ENCODE measurements around the gene TBX21. TPM values are rescaled to one million over a fixed set of nuclear protein-coding genes. Genes with fewer than 3 reads are reported as not detected.
A peak's percentile ranks its signal among the peaks of the same experiment; 100 is the strongest.

TBX21 gene
- total RNA-seq, 1 experiment from 2014 or later, result not detected

- H3K4me3 ChIP-seq (ENCODE audit: low read length), result no peak overlapping the region
- ChIA-PET POLR2A (ENCODE audit: unreplicated experiment) (no interaction called here), CTCF (no interaction called here)
- no peaks in the 10 kb centered on the region for H3F3A ChIP-seq (ENCODE audit: low read length, unreplicated experiment)
- TF ChIP-seq EZH2phosphoT487 (IDR thresholded peaks at IDR 0.05; ENCODE audit: borderline replicate concordance, low read length) (no peak), EZH2 (IDR thresholded peaks at IDR 0.05; ENCODE audit: low read length, unreplicated experiment) (no peak)
- TF ChIP-seq, protein P1, sequence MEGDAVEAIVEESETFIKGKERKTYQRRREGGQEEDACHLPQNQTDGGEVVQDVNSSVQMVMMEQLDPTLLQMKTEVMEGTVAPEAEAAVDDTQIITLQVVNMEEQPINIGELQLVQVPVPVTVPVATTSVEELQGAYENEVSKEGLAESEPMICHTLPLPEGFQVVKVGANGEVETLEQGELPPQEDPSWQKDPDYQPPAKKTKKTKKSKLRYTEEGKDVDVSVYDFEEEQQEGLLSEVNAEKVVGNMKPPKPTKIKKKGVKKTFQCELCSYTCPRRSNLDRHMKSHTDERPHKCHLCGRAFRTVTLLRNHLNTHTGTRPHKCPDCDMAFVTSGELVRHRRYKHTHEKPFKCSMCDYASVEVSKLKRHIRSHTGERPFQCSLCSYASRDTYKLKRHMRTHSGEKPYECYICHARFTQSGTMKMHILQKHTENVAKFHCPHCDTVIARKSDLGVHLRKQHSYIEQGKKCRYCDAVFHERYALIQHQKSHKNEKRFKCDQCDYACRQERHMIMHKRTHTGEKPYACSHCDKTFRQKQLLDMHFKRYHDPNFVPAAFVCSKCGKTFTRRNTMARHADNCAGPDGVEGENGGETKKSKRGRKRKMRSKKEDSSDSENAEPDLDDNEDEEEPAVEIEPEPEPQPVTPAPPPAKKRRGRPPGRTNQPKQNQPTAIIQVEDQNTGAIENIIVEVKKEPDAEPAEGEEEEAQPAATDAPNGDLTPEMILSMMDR (conservative IDR thresholded peaks at IDR 0.05; ENCODE audit: low read depth, low read length), result peak; percentile 54
- peaks cover 42% of the 10 kb centered on the region for H3K4me1 ChIP-seq (ENCODE audit: insufficient read depth, low read length)
- DNase-seq, result no peak
- H3K9ac ChIP-seq (ENCODE audit: low read length), result no peak overlapping the region
- H2AFZ ChIP-seq (ENCODE audit: low read length), result no peak overlapping the region
- BruUV-seq (replicated peaks), result no TSS peak
- H3K27ac ChIP-seq (ENCODE audit: low read length), result no peak overlapping the region
- no peaks in the 10 kb centered on the region for H3K9me2 ChIP-seq (replicated peaks; ENCODE audit: low read length)
- H3K9me3 ChIP-seq (ENCODE audit: low read length), result no peaks in the 10 kb centered on the region
- intact Hi-C loops (cut with micrococcal nuclease), result no loop called here
- no peak for ATAC-seq
- H3K27me3 ChIP-seq (ENCODE audit: low read length), result peaks cover 9% of the 10 kb centered on the region; the same call in 1 of the 2 replicates
- H3K4me2 ChIP-seq (ENCODE audit: low read length), result no peak overlapping the region
- H4K20me1 ChIP-seq (ENCODE audit: low read length), result no peaks in the 10 kb centered on the region
- no peaks in the 10 kb centered on the region for H3K79me2 ChIP-seq (ENCODE audit: low read length)
- H3K36me3 ChIP-seq (ENCODE audit: low read depth, low read length), result no peaks in the 10 kb centered on the region
These were observed 15.8 kb upstream of the TBX21 start for GRCh38 chr17:47717261-47717697.

DNA sequence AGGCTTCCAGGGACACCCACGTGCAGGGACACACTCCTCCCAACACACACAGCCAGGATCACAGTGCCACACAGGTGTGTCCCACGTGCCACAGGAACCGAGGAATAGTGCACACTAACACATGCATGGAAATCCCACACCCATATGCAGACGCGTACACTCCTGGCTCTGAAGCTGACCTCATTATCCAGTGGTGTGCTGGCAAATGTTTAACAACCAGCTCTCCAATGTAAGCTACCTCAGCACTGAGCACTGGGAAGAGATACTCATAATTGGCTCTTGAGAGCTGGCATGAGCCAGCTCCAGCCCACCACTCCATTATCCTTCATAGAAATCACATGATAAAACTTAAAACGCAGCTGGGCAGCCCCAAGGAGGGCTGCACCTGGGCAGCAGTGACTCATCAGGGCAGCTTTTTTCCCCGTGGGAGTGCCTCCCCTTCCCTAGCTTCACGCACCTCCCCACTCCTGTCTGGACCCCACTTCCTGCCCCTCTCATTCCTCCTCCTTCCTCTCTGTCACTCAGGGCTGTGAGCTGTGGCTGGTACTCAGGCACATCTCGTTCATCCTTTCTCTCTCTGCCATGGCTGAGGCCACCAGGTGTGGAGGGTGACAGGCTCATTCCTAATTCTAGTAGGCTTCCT, 14.9 kb upstream of the TBX21 start:
- H3K4me2 ChIP-seq (ENCODE audit: low read length), result peak overlapping the region; percentile 48
- 0 out of 2 replicates have a peak, but pooled peaks cover 3% of the 10 kb centered on the region for H3K27me3 ChIP-seq (ENCODE audit: low read length)
- H3K9ac ChIP-seq (ENCODE audit: low read length), result no peak overlapping the region
- POLR2A ChIA-PET (ENCODE audit: unreplicated experiment), result no interaction called here
- peaks cover 42% of the 10 kb centered on the region for H3K4me1 ChIP-seq (ENCODE audit: insufficient read depth, low read length)
- peak; percentile 25 for DNase-seq
- CTCF ChIA-PET, result no interaction called here
- TF ChIP-seq, protein P1 (conservative IDR thresholded peaks at IDR 0.05; ENCODE audit: low read depth, low read length), result no peak
- TF ChIP-seq EZH2phosphoT487 (IDR thresholded peaks at IDR 0.05; ENCODE audit: borderline replicate concordance, low read length) (no peak), EZH2 (IDR thresholded peaks at IDR 0.05; ENCODE audit: low read length, unreplicated experiment) (no peak)
- intact Hi-C loops (cut with micrococcal nuclease), result no loop called here
- H2AFZ ChIP-seq (ENCODE audit: low read length), result no peak overlapping the region
- no peaks in the 10 kb centered on the region for H3F3A ChIP-seq (ENCODE audit: low read length, unreplicated experiment)
- no peak overlapping the region for H3K4me3 ChIP-seq (ENCODE audit: low read length)
- H3K9me3 ChIP-seq (ENCODE audit: low read length), result no peaks in the 10 kb centered on the region
- H3K36me3 ChIP-seq (ENCODE audit: low read depth, low read length), result no peaks in the 10 kb centered on the region
- ATAC-seq, result 0 out of 2 replicates have a peak, but pooled peaks have one; percentile 3
- no peak overlapping the region for H3K27ac ChIP-seq (ENCODE audit: low read length)
- no TSS peak for BruUV-seq (replicated peaks)
- H3K79me2 ChIP-seq (ENCODE audit: low read length), result no peaks in the 10 kb centered on the region
- no peaks in the 10 kb centered on the region for H4K20me1 ChIP-seq (ENCODE audit: low read length)
- no peaks in the 10 kb centered on the region for H3K9me2 ChIP-seq (replicated peaks; ENCODE audit: low read length)
